Right ventricle myocardium inferior (tissue), 1 donor: ENCODE results near the gene ZFAND6. TPM values are rescaled to one million over a fixed set of nuclear protein-coding genes. Genes with fewer than 3 reads are reported as not detected.
A peak's percentile ranks its signal among the peaks of the same experiment; 100 is the strongest.
"Not testable (repeated sequence)": the region's sequence is repeated elsewhere in the genome, so short reads cannot be mapped to it uniquely, and the experiment has no call there.

Experiments
- ATAC-seq: fragments of 200-7000 bp; cut with Tn5 transposase; one replicate; pipeline ENCODE4 v1.9.1; 2020; ENCODE audit warnings: mild to moderate bottlenecking, moderate library complexity
- DNase-seq: peaks from one replicate; pipeline ENCODE4 v3.0.0; 2021; ENCODE audit errors: missing footprints
- intact Hi-C: fragments of 100-400 bp; cut with DNase I; formaldehyde crosslinking; loops from one replicate; pipeline ENCODE4 v1.11.0; 2022
- long read RNA-seq: library from polyadenylated mRNA; unstranded; transcript quantifications from one replicate; pipeline ENCODE4 v2.0.0, GENCODE V29; 2021
- total RNA-seq: library from RNA; stranded (reverse); fragmentation: NEBNext Ultra II Directional; extraction: Animal tissue kit (Norgen Biotek cat#: 25700); gene quantifications from one replicate; pipeline ENCODE4 v1.2.1, GENCODE V29; 2021
- donor health status: DM: no; HTN: yes; CAD: no; lungs with severe emphysema.

Gene ZFAND6
- 72.4 TPM for total RNA-seq
- long read RNA-seq, transcript ZFAND6-201 (7 exons, 1,814 nt) = minor isoform, 5 of 40 reads
- long read RNA-seq, transcript ZFAND6-220 (6 exons, 891 nt) = major isoform, 28 of 40 reads
- long read RNA-seq, partial matches to known transcripts = 3 of 40 reads
- long read RNA-seq, other reads (novel, unspliced or antisense) = 3 of 40 reads

DNA sequence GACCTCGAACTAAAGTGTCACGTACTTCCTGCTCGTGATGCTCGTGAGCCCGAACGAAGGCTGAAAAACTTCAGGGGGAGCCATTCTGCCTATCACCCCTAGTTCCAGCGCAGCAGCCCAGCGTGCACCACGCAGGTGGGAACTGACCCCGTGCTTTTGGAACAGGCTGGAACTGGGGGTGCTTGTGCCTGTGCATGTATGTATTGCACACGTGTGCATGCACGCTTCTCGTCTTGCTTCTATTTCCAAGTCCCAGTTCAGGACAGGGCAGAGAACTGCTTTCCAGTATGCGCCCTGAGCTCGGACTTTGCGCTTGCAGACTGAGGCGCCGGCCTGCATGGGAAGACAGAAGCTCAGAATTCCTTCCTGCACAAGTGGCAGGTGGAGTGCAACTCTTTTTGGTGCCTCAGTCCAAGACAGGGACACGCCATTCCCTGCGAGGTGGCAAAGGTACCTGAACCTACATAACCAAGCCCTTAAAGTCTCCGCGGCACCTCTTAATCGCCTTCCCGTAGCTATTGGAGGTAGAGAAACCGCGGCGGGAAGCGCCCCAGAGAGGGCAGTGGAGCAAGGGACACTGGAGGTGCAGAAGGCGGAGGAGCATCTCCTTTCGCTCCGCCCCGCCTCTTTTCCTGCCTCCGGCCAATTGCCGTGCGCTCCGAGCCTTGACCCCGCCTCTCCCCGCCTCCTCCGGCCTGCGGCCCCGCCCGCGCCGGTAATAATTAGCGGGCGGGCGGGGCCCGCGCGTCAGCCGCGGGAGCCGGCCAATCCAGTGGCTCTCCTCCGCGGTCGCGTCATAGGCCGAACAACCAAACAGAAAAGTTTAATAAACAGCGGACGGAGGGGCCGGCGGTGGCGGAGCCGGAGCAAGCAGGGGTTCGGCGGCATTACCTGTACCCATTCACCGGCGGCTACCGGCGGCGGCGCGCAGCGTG lies at the start of gene ZFAND6:
ZFAND6 (plus strand) TSS at position 826 of the 935 bp plus-strand sequence. CDS start 60,669 bp downstream, outside the sequence.
- intact Hi-C loops = loop anchor here (1.0 to 10.0 kb wide), 4 partner anchors 13 to 164 kb away; partner anchors contain the start of genes FAH and MTHFS
- DNase-seq (peak; percentile 97), ATAC-seq (peak; percentile 99)

DNA sequence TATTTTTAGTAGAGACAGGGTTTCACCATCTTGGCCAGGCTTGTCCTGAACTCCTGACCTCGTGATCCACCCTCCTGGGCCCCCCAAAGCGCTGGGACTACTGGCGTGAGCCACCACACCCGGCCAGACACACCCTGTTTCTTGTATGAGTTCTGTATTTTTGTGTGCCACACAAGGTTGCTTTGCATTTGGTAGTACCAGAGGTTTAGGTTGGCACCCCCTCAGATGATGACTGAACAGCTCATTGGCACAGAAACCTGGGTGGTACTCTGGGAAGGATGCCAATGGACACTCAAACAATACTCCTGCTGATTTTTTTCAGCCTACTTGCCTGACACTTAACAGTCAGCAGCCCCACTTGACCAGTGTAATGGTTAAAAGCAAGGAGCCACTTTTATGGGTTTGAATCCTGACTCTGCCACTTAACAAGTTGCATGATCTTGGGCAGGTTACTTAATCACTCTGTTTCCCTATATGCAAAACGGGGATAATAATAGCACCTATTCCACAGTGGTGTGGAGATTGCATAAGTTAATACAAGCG lies 49.3 kb upstream of the ZFAND6 start:
- no peak for ATAC-seq
- intact Hi-C loops = no loop called here
- DNase-seq = no peak

DNA sequence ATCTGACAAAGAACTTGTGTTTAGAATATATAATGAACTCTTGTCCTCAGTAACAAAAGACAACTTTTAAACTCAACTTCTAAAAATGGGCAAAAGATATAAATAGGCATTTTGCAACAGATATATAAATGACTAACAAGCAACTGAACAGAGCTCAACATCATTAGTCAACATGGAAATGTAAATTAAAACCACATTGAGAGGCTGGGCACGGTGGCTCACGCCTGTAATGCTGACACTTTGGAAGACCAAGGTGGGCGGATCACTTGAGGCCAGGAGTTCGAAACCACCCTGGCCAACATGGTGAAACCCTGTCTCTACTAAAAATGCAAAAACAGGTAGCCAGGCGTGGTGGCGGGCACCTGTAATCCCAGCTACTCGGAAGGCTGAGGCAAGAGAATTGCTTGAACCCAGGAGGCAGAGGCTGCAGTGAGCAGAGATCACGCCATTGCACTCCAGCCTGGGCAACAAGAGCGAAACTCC lies 48.4 kb upstream of the ZFAND6 start:
- DNase-seq, ATAC-seq, intact Hi-C loops: not testable (repeated sequence)

DNA sequence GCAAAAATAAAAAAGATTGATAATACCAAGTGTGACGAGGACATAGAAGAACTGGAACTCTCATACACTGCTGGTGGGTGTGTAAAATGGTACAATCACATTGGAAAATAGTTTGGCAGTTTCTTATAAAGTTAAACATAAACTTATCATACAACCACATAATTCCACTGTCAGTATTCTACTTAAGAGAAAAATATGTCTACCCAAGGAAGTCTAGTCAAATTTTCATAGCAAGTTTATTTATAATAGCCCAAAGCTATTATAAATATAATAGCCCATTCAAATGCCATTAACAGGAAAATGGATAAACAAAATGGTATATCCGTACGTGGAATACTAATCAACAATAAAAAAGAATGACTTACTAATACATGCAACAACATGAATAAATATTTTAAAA lies 47.9 kb upstream of the ZFAND6 start:
- intact Hi-C loops = no loop called here
- ATAC-seq (no peak), DNase-seq (no peak)

DNA sequence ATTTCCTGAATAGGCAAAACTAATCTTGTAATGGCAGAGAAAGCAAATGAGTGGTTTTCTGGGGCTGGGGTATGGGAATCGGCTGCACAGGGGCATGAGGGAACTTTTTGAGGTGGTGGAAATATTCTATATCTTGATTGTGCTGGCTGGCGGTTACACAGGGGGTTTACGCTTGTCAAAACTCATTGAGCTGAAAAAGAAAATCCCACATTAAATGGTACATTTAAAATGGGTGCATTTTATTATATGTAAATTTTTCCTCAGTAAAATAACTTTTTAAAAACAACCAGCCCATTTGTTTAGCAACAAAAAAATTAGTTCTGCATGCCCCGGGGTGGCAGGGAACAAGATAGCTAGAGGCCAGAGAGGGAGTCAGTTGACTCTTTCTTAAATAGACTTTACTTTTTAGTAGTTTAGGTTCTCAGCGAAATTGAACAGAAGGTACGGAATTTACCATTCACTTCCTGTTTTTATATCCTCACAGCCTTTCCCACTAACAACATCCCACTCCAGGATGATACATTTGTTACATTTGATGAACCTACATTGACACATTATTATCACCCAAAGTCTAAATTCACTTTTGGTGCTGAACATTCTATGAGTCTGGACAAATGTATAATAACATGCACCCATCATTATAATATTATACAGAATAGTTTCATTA lies 47.3 kb upstream of the ZFAND6 start:
- intact Hi-C loops = no loop called here
- no peak for ATAC-seq
- no peak for DNase-seq

DNA sequence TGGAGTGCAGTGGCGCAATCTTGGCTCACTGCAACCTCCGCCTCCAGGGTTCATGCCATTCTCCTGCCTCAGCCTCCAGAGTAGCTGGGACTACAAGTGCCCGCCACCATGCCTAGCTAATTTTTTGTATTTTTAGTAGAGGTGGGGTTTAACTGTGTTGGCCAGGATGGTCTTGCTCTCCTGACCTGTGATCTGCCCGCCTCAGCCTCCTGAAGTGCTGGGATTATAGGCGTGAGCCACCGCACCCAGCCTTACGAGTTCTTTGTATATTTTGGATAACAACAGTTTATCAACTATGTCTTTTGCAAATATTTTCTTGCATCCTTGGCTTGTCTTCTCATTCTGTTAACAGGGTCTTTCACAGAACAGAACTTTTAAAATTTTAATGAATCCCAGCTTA lies 45.3 kb upstream of the ZFAND6 start:
- DNase-seq, ATAC-seq, intact Hi-C loops: not testable (repeated sequence)

DNA sequence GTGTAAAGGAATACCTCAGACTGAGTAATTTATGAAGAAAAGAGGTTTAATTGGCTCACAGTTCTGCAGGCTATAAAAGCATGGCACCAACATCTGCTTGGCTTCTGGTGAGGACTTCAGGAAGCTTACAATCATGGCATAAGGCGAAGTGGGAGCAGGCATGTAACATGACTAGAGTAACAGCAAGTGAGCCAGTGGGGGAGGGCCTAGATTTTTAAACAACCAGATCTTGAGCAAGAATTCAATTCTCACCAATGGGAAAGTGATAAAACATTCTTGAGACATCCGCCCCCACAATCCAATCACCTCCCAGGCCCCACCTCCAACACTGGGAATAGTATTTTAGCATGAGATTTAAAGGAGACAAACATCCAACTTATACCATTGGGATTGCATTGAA lies 44.3 kb upstream of the ZFAND6 start:
- ATAC-seq = no peak
- intact Hi-C loops = no loop called here
- DNase-seq = no peak

DNA sequence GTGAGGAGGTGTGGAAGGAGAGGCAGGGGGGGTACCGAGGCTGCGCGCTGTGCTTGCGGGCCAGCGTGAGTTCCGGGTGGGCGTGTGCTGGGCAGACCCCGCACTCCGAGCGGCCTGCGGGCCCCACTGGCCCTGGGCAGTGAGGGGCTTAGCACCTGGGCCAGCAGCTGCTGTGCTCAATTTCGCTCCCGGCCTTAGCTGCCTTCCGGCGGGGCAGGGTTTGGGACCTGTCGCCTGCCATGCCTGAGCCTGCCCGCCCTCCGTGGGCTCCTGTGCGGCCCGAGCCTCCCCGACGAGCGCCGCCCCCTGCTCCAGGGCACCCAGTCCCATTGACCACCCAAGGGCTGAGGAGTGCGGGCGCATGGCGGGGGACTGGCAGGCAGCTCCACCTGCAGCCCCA lies 43.0 kb upstream of the ZFAND6 start:
- ATAC-seq, intact Hi-C loops, DNase-seq: not testable (repeated sequence)

DNA sequence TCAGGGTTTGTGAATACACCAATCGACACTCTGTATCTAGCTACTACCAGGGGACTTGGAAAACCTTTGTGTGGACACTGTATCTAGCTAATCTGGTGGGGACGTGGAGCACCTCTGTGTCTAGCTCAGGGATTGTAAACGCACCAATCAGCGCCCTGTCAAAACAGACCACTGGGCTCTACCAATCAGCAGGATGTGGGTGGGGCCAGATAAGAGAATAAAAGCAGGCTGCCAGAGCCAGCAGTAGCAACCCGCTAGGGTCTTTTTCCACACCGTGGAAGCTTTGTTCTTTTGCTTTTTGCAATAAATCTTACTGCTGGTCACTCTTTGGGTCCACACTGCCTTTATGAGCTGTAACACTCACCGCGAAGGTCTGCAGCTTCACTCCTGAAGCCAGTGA lies 42.3 kb upstream of the ZFAND6 start:
- DNase-seq, intact Hi-C loops, ATAC-seq: not testable (repeated sequence)

DNA sequence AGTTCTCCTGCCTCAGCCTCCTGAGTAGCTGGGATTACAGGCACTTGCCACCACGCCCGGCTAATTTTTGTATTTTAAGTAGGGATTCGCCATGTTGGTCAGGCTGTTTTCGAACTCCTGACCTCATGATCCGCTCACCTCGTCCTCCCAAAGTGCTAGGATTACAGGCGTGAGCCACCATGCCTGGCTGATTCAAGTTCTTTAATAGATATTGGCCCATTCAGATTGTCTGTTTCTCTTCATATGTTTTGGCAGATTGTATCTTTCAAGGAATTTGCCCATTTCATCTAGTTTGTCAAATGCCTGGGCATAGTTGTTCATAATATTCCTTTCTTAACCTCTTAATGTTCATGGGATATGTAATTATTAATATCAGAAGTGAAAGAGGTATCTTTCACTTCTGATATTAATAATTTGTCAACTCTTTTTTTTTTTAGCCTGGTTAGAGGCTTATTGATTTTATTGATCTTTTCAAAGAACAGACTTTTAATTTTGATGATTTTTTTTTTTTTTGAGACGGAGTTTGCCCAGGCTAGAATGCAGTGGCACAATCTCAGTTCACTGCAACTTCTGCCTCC lies 40.2 kb upstream of the ZFAND6 start:
- ATAC-seq (no peak), DNase-seq (no peak)
- intact Hi-C loops = no loop called here

DNA sequence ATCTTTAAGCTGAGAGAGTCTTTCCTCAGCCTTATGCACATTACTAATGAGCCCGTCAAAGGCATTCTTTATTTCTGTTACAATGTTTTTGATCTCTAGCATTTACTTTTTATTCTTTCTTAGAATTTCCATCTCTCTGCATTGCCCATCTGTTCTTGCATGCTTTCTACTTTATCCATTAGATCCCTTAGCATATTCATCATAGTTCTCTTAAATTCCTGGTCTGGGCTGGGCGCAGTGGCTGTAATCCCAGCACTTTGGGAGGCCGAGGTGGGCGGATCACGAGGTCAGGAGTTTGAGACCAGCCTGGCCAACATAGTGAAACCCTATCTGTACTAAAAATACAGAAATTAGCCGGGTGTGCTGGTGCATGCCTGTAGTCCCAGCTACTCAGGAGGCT lies 39.3 kb upstream of the ZFAND6 start:
- ATAC-seq, DNase-seq, intact Hi-C loops: not testable (repeated sequence)

DNA sequence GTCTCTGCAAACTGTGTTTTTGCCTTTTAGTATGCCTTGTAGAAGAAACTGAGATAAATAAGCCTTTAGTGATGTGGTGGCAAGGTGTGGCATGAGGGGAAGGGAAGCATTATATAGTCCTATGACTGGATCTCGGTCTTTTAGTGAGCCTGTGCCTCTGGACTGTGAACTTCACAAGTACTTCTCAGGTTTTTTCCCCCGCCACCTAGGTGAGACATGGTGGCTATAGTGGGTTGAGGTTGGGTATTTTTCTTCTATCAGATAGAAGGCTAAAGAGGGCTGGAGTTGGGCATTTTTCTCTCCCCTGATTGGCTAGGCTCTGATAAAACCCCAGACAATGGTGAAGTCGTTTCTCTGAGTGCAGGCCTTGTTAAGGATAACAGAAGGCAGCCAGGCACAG lies 38.7 kb upstream of the ZFAND6 start:
- no peak for DNase-seq
- intact Hi-C loops = no loop called here
- no peak for ATAC-seq

DNA sequence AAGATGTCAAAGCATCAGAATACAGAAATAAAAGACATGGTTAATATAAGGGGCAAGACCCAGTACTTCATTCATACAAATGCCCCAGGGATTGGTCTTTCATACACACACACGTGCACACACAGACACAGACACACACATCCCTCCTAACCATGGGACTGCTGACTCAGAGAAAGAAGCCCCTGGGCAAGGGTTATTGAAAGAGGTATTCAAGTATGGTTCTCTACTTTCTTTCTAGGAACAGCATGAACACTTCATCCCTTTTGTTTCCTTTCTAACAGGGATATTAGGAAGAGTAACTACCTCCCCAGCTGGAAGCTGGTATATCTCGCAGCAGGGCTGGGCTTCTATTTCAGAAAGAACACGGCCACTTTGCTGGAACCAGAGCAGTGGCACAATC lies 33.2 kb upstream of the ZFAND6 start:
- DNase-seq (no peak), ATAC-seq (no peak)
- intact Hi-C loops = no loop called here

DNA sequence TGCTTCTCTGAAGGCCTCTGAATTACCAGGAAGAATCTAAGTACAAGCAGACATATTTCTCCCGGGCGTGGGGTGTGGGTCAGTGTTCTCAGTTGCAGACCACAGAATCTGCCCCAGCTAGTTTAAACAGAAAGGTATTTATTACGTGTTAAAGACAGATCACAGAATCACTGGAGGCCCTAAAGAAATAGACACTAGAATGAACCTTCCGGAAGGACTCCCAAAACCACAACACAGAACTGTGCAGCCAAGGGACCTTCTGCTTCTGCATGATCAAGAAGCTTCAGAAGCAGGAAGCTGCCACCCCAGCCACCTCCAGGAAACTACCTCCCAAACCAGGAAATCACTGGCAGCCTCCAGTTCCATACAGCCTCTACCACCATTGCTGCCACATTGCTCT lies 32.7 kb upstream of the ZFAND6 start:
- ATAC-seq = no peak
- DNase-seq = no peak
- intact Hi-C loops = no loop called here

DNA sequence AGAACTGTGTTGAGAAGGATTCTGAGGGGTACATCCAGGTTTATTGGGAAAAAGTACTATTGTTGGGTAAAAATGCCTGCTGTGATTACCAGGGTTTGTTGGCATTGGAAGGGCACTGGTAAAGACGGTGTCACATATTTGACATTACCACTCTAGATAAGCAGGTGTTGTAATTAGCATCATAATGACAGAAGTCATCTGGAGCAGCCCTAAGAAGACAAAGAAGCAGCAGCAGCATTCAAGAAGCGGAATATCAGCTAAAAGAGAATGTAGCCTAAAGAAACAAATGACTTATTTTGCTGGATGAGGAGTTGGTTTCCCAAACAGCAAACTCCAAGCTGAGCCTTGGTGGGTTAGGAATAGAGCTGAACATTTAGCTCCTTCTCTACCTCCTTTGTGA lies 30.5 kb upstream of the ZFAND6 start:
- intact Hi-C loops = no loop called here
- ATAC-seq = no peak
- no peak for DNase-seq

DNA sequence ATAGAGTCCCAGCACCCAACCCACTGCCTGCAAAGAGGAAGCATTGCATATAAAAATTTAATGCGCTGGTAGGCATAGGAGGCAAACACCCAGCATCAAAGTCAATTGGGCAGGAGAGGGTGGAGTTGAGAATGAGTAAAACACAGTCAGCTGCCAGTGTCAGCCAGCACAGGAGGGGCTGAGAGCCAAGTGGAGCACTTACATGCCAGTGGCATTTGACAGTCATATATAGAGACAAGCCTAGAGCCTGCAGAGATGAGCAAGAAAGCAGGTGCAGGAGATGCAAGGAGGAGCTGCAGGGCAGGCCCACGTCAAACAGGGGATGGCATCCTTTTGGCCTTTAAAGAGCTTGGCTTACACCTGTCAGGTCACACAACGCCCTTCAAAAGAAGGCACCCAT lies 27.6 kb upstream of the ZFAND6 start:
- intact Hi-C loops = no loop called here
- ATAC-seq (peak; percentile 73), DNase-seq (no peak)

DNA sequence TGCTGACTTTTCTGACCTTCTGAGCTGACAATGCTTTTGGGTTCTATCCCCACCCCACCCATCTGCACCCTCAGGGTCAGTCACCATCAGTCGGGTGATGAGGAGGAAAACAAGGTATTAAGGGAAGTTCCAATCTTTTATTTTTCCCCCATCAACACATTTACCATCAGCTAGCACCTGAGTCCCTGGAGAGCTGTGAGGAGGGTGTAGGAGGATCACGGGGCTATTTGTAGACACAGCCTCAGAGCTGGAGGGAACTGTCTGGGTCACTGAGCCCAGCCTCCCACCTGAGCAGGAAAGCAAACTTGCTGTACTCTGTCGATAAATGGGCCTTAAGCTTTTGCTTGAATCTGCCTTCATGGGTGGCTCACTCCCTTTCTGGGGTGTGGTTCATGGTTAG lies 24.8 kb upstream of the ZFAND6 start:
- no peak for ATAC-seq
- no peak for DNase-seq
- intact Hi-C loops = no loop called here

DNA sequence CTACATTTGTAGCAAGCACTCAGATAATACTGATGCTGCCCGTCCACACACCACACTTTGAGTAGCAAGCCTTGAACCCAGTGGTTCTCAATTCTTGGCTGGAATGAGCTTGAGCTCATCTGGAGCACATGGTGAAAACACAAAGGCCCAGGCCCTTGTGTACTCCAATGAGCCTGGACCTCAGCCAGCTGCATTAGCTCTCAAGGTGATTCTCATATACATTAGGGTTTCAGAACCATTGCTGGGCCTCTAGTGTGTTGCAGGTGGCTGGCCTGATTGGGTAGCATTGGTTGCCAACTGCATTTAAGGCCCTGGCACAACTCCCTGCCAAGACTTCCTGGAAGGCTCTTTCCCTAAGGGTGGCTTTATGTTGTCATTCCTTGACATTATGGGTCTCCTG lies 23.4 kb upstream of the ZFAND6 start:
- DNase-seq = no peak
- no peak for ATAC-seq
- intact Hi-C loops = no loop called here
